Mesendoderm (in vitro differentiated cells): ENCODE results near the gene KRTAP12-1.

ENCODE experiments used
- DNase-seq: peaks from one replicate; pipeline ENCODE4 v3.0.0; 2013
- H2AK5ac ChIP-seq: 2 replicates; pipeline ENCODE4 v1.6.1; 2013; ENCODE audit warnings: low read length, inconsistent platforms
- H2BK120ac ChIP-seq: 2 replicates; pipeline ENCODE4 v1.6.1; 2013; ENCODE audit warnings: low read depth, mild to moderate bottlenecking, low read length, moderate library complexity, mixed read lengths
- H2BK15ac ChIP-seq: replicated peaks from 2 replicates; pipeline ENCODE4 v1.6.1; 2013; ENCODE audit warnings: low read depth, mild to moderate bottlenecking, moderate library complexity
- H2BK5ac ChIP-seq: 2 replicates; pipeline ENCODE4 v1.6.1; 2013; ENCODE audit warnings: low read length, inconsistent platforms
- H3K18ac ChIP-seq: 2 replicates; pipeline ENCODE4 v1.6.1; 2013; ENCODE audit warnings: mild to moderate bottlenecking, low read length, mixed read lengths
- H3K23ac ChIP-seq: one replicate; pipeline ENCODE4 v1.6.1; 2013; ENCODE audit warnings: low read length
- H3K27ac ChIP-seq: 2 replicates; pipeline ENCODE4 v1.5.1; 2013; ENCODE audit warnings: low read depth, mild to moderate bottlenecking, inconsistent platforms, low read length, moderate library complexity
- H3K27me3 ChIP-seq: 2 replicates; pipeline ENCODE4 v1.6.1; 2013; ENCODE audit warnings: low read length, control low read depth, mild to moderate bottlenecking, inconsistent platforms; ENCODE audit not compliant: insufficient read depth, poor library complexity
- H3K36me3 ChIP-seq: 2 replicates; pipeline ENCODE4 v1.6.1; 2013; ENCODE audit warnings: low read length, inconsistent platforms; ENCODE audit not compliant: control insufficient read depth, insufficient read depth
- H3K4ac ChIP-seq: one replicate; pipeline ENCODE4 v1.6.1; 2013; ENCODE audit warnings: low read depth, mild to moderate bottlenecking, low read length, moderate library complexity
- H3K4me1 ChIP-seq: 2 replicates; pipeline ENCODE4 v1.6.1; 2013; ENCODE audit warnings: low read depth, low read length, inconsistent platforms; ENCODE audit not compliant: control insufficient read depth
- H3K4me2 ChIP-seq: 2 replicates; pipeline ENCODE4 v1.6.1; 2013; ENCODE audit warnings: low read length
- H3K4me3 ChIP-seq: 2 replicates; pipeline ENCODE4 v1.5.1; 2013; ENCODE audit warnings: mild to moderate bottlenecking, low read length
- H3K56ac ChIP-seq: one replicate; pipeline ENCODE4 v1.6.1; 2013; ENCODE audit warnings: low read length
- H3K79me1 ChIP-seq: 2 replicates; pipeline ENCODE4 v1.6.1; 2013; ENCODE audit warnings: low read length, inconsistent platforms
- H3K79me2 ChIP-seq: 2 replicates; pipeline ENCODE4 v1.6.1; 2013; ENCODE audit warnings: mild to moderate bottlenecking, low read length; ENCODE audit not compliant: control insufficient read depth, insufficient read depth
- H3K9ac ChIP-seq: 2 replicates; pipeline ENCODE4 v1.6.1; 2013; ENCODE audit warnings: low read length, inconsistent platforms
- H4K5ac ChIP-seq: one replicate; pipeline ENCODE4 v1.6.1; 2013; ENCODE audit warnings: low read length
- H4K8ac ChIP-seq: one replicate; pipeline ENCODE4 v1.6.1; 2013; ENCODE audit warnings: low read depth, mild to moderate bottlenecking, control low read depth, low read length, moderate library complexity
- WGBS: extraction: QIAGEN DNeasy Blood & Tissue Kit; methylation state at CpG from one replicate; pipeline ENCODE4 v1.1.7; 2013; ENCODE audit warnings: low lambda C conversion rate, missing lambda C conversion rate; ENCODE audit not compliant: insufficient coverage; ENCODE audit errors: extremely low coverage; 5-methylcytosine and 5-hydroxymethylcytosine counted together

Gene KRTAP12-1

DNA sequence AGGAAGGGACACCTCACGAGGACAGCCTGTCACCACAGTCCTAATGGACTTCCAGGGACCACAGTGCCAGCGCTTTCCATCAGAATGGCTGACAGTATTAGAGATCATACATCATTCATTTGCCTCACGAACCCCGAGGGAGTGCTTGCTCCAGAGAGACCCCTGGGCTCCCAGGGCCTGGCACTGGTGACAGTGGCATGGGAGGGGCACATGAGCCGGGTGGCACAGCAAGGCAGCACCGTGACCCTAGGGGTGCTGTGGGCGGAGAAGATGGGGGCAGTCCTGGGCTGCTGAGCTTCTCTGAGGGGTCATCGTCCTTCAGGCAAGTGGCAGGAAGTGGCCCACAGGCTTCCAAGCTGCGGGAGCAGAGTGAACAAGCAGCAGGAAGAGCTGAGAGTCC, 45.8 kb upstream of the KRTAP12-1 start:
- no peak for DNase-seq
- Histone ChIP-seq H3K4me2 (no peak overlapping the region), H3K4me3 (no peak overlapping the region), H3K23ac (no peak overlapping the region), H3K4me1 (no peaks in the 10 kb centered on the region), H2BK15ac (no peak overlapping the region), H4K5ac (no peak overlapping the region), H3K9ac (no peak overlapping the region), H3K18ac (no peak overlapping the region), H3K27ac (no peak overlapping the region), H3K79me1 (no peaks in the 10 kb centered on the region), H3K79me2 (no peaks in the 10 kb centered on the region), H4K8ac (no peak overlapping the region), H2BK5ac (no peak overlapping the region), H3K4ac (no peak overlapping the region), H3K56ac (no peak overlapping the region), H3K36me3 (no peaks in the 10 kb centered on the region), H2AK5ac (no peak overlapping the region), H3K27me3 (no peaks in the 10 kb centered on the region), H2BK120ac (no peak overlapping the region)
- no CpG with 5 or more reads among the region's 9 CpGs for WGBS

- H3K27me3 ChIP-seq: no peaks in the 10 kb centered on the region
- no peak overlapping the region for H2BK5ac ChIP-seq
- H3K79me1 ChIP-seq: no peaks in the 10 kb centered on the region
- H3K79me2 ChIP-seq: no peaks in the 10 kb centered on the region
- H4K8ac ChIP-seq: no peak overlapping the region
- no peak overlapping the region for H2BK15ac ChIP-seq
- no peak overlapping the region for H3K18ac ChIP-seq
- H4K5ac ChIP-seq: no peak overlapping the region
- no peak overlapping the region for H3K27ac ChIP-seq
- WGBS: no CpG with 5 or more reads among the region's 8 CpGs
- H2BK120ac ChIP-seq: no peak overlapping the region
- no peaks in the 10 kb centered on the region for H3K4me1 ChIP-seq
- DNase-seq: no peak
- no peaks in the 10 kb centered on the region for H3K36me3 ChIP-seq
- H3K9ac ChIP-seq: no peak overlapping the region
- H3K23ac ChIP-seq: no peak overlapping the region
- H2AK5ac ChIP-seq: no peak overlapping the region
- no peak overlapping the region for H3K4me2 ChIP-seq
- H3K56ac ChIP-seq: no peak overlapping the region
- H3K4me3 ChIP-seq: no peak overlapping the region
- no peak overlapping the region for H3K4ac ChIP-seq
Measured at GRCh38 chr21:44727321-44727720, 45.4 kb upstream of the KRTAP12-1 start.

- no peaks in the 10 kb centered on the region for H3K4me1 ChIP-seq
- H2AK5ac ChIP-seq: no peak overlapping the region
- H3K27me3 ChIP-seq: no peaks in the 10 kb centered on the region
- no peak overlapping the region for H3K9ac ChIP-seq
- peak overlapping the region; percentile 15 for H3K56ac ChIP-seq
- WGBS: no CpG with 5 or more reads among the region's 6 CpGs
- H3K4me3 ChIP-seq: no peak overlapping the region
- no peak overlapping the region for H3K4ac ChIP-seq
- H3K18ac ChIP-seq: no peak overlapping the region
- H2BK120ac ChIP-seq: no peak overlapping the region
- no peak for DNase-seq
- H3K79me1 ChIP-seq: no peaks in the 10 kb centered on the region
- H3K4me2 ChIP-seq: no peak overlapping the region
- H3K79me2 ChIP-seq: no peaks in the 10 kb centered on the region
- H2BK5ac ChIP-seq: no peak overlapping the region
- no peaks in the 10 kb centered on the region for H3K36me3 ChIP-seq
- no peak overlapping the region for H3K23ac ChIP-seq
- no peak overlapping the region for H4K8ac ChIP-seq
- H3K27ac ChIP-seq: no peak overlapping the region
- no peak overlapping the region for H2BK15ac ChIP-seq
- no peak overlapping the region for H4K5ac ChIP-seq
Measured at GRCh38 chr21:44726826-44727225, 44.9 kb upstream of the KRTAP12-1 start.

DNA sequence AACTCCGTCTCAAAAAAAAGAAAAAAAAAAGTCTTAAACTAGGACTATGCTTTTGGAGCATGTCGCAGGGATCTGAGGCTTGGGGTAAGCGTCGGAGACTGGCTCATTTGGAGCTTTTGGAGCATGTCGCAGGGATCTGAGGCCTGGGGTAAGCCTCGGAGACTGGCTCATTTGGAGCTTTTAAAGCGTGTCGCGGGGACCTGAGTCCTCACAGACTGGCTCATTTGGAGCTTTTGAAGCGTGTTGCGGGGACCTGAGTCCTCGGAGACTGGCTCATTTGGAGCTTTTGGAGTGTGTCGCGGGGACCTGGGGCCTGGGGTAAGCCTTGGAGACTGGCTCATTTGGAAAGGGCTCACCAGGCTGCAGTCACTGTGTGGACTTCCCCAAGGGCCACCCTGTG, 43.0 kb upstream of the KRTAP12-1 start:
- H3K18ac ChIP-seq: no peak overlapping the region
- no peak overlapping the region for H2AK5ac ChIP-seq
- H3K4ac ChIP-seq: no peak overlapping the region
- no peak overlapping the region for H4K8ac ChIP-seq
- H3K56ac ChIP-seq: no peak overlapping the region
- WGBS: no CpG with 5 or more reads among the region's 14 CpGs
- no peak overlapping the region for H2BK120ac ChIP-seq
- no peak overlapping the region for H3K4me2 ChIP-seq
- no peaks in the 10 kb centered on the region for H3K79me1 ChIP-seq
- H3K79me2 ChIP-seq: no peaks in the 10 kb centered on the region
- no peaks in the 10 kb centered on the region for H3K4me1 ChIP-seq
- H3K27me3 ChIP-seq: no peaks in the 10 kb centered on the region
- DNase-seq: no peak
- H2BK5ac ChIP-seq: no peak overlapping the region
- no peak overlapping the region for H3K23ac ChIP-seq
- H3K4me3 ChIP-seq: no peak overlapping the region
- H2BK15ac ChIP-seq: no peak overlapping the region
- no peak overlapping the region for H3K9ac ChIP-seq
- no peaks in the 10 kb centered on the region for H3K36me3 ChIP-seq
- H3K27ac ChIP-seq: no peak overlapping the region
- no peak overlapping the region for H4K5ac ChIP-seq

GRCh38 chr21:44724196-44724595, 42.2 kb upstream of the KRTAP12-1 start:
- Histone ChIP-seq H3K36me3 (no peaks in the 10 kb centered on the region), H2BK120ac (no peak overlapping the region), H3K4me1 (no peaks in the 10 kb centered on the region), H4K8ac (no peak overlapping the region), H3K23ac (no peak overlapping the region), H4K5ac (no peak overlapping the region), H3K4me2 (no peak overlapping the region), H3K56ac (no peak overlapping the region), H3K79me1 (no peaks in the 10 kb centered on the region), H3K18ac (no peak overlapping the region), H3K27me3 (no peaks in the 10 kb centered on the region), H3K79me2 (no peaks in the 10 kb centered on the region), H3K27ac (no peak overlapping the region), H3K4ac (no peak overlapping the region), H2BK15ac (no peak overlapping the region), H3K4me3 (no peak overlapping the region), H2AK5ac (no peak overlapping the region), H2BK5ac (no peak overlapping the region), H3K9ac (no peak overlapping the region)
- WGBS: no CpG with 5 or more reads among the region's 7 CpGs
- no peak for DNase-seq
